Smooth muscle cell (in vitro differentiated cells): Measurements from ENCODE around the gene TCF7. TPM values are rescaled to one million over a fixed set of nuclear protein-coding genes. Genes with fewer than 3 reads are reported as not detected.

Experiments
- DNase-seq: peaks from one replicate; lab custom pipeline; 2025; ENCODE audit not compliant: unreplicated experiment; lab: John Stamatoyannopoulos, UW
- H2AFZ ChIP-seq: fragments of 200-600 bp; sonication (generic); 2 replicates; pipeline ENCODE4 v1.6.0; 2016; ENCODE audit warnings: antibody characterized with exemption, low read depth, mild to moderate bottlenecking
- H3F3A ChIP-seq: fragments of 200-600 bp; sonication (generic); 2 replicates; pipeline ENCODE4 v1.6.0; 2017; ENCODE audit warnings: antibody characterized with exemption, low read depth
- H3K27ac ChIP-seq: fragments of 200-600 bp; sonication (generic); 2 replicates; pipeline ENCODE4 v1.5.1; 2016; ENCODE audit warnings: low read depth, mild to moderate bottlenecking
- H3K27me3 ChIP-seq: fragments of 200-600 bp; sonication (generic); 2 replicates; pipeline ENCODE4 v1.6.1; 2016; ENCODE audit warnings: low read depth, mild to moderate bottlenecking
- H3K36me3 ChIP-seq: fragments of 200-600 bp; sonication (generic); 2 replicates; pipeline ENCODE4 v1.5.1; 2016; ENCODE audit warnings: low read depth
- H3K4me1 ChIP-seq: fragments of 200-600 bp; sonication (generic); 2 replicates; pipeline ENCODE4 v1.5.1; 2016; ENCODE audit warnings: low read depth
- H3K4me2 ChIP-seq: fragments of 200-600 bp; sonication (generic); 2 replicates; pipeline ENCODE4 v1.6.0; 2016; ENCODE audit warnings: mild to moderate bottlenecking
- H3K4me3 ChIP-seq: fragments of 200-600 bp; sonication (generic); 2 replicates; pipeline ENCODE4 v1.5.1; 2016; ENCODE audit warnings: mild to moderate bottlenecking
- H3K79me2 ChIP-seq: fragments of 200-600 bp; sonication (generic); 2 replicates; pipeline ENCODE4 v1.6.0; 2016; ENCODE audit warnings: low read depth, mild to moderate bottlenecking
- H3K9ac ChIP-seq: fragments of 200-600 bp; sonication (generic); 2 replicates; pipeline ENCODE4 v1.6.0; 2016; ENCODE audit warnings: low read depth
- H3K9me3 ChIP-seq: fragments of 200-600 bp; sonication (generic); replicated peaks from 2 replicates; pipeline ENCODE4 v1.5.1; 2016; ENCODE audit warnings: low read depth
- H4K20me1 ChIP-seq: fragments of 200-600 bp; sonication (generic); 2 replicates; pipeline ENCODE4 v1.6.0; 2016; ENCODE audit warnings: low read depth
- CTCF ChIP-seq: fragments of 200-600 bp; sonication (generic); IDR thresholded peaks from 2 replicates; pipeline ENCODE4 v1.5.1; 2017; ENCODE audit warnings: borderline replicate concordance, mild to moderate bottlenecking, antibody characterized with exemption; ENCODE audit not compliant: insufficient read depth, poor library complexity, severe bottlenecking
- WGBS: methylation state at CpG from one replicate; pipeline ENCODE4 v1.1.7; 2016; ENCODE audit warnings: low lambda C conversion rate; 5-methylcytosine and 5-hydroxymethylcytosine counted together
- polyA plus RNA-seq: library from polyadenylated mRNA; unstranded; fragments of >200 nt; fragmentation: Nextera tagmentation; extraction: Ambion mirVana; gene quantifications from 2 replicates; pipeline ENCODE4 v1.2.1, GENCODE V29; 2016
- total RNA-seq: library from RNA; depleted of rRNA; stranded (reverse); fragments of >200 nt; gene quantifications from 2 replicates; pipeline ENCODE4 v1.2.3, GENCODE V29; 2014

TCF7 gene
- total and polyA plus RNA-seq, 2 experiments from 2014 or later, result 1.8 to 3.4 TPM

- H2AFZ ChIP-seq, result no peak overlapping the region
- TF ChIP-seq CTCF, result no peak
Observed at GRCh38 chr5:134124289-134125038, 10.0 kb downstream of the TCF7 start.

GRCh38 chr5:134125039-134126015 is 10.8 kb downstream of the TCF7 start:
- H3F3A ChIP-seq, result no peaks in the 10 kb centered on the region
- H3K27me3 ChIP-seq, result no peaks in the 10 kb centered on the region
- no peak for TF ChIP-seq CTCF
- H3K9me3 ChIP-seq, result no peaks in the 10 kb centered on the region
- H3K4me2 ChIP-seq, result no peak overlapping the region
- H3K9ac ChIP-seq, result no peak overlapping the region
- DNase-seq, result no peak
- no peaks in the 10 kb centered on the region for H3K79me2 ChIP-seq
- H3K4me1 ChIP-seq, result no peaks in the 10 kb centered on the region
- H4K20me1 ChIP-seq, result peaks cover 91% of the 10 kb centered on the region
- no peaks in the 10 kb centered on the region for H3K36me3 ChIP-seq
- H3K27ac ChIP-seq, result no peak overlapping the region
- H3K4me3 ChIP-seq, result no peak overlapping the region
- 82% methylated on average over 14 of the region's 14 CpGs for WGBS
- H2AFZ ChIP-seq, result no peak overlapping the region

More at GRCh38 chr5:134124289-134125038, 10.0 kb downstream of the TCF7 start:
- Histone ChIP-seq H3F3A (no peaks in the 10 kb centered on the region), H3K27ac (no peak overlapping the region), H3K9ac (no peak overlapping the region), H3K4me3 (no peak overlapping the region), H3K4me2 (no peak overlapping the region), H3K27me3 (no peaks in the 10 kb centered on the region), H3K79me2 (no peaks in the 10 kb centered on the region), H3K4me1 (no peaks in the 10 kb centered on the region), H4K20me1 (peaks cover 86% of the 10 kb centered on the region), H3K9me3 (no peaks in the 10 kb centered on the region), H3K36me3 (no peaks in the 10 kb centered on the region)
- no peak for DNase-seq
- 91% methylated on average over 8 of the region's 8 CpGs for WGBS

- H3K4me1 ChIP-seq, result no peaks in the 10 kb centered on the region
- 89% methylated on average over 13 of the region's 15 CpGs for WGBS
- DNase-seq, result no peak
- H3K27me3 ChIP-seq, result no peaks in the 10 kb centered on the region
- no peaks in the 10 kb centered on the region for H3K9me3 ChIP-seq
- H3K4me3 ChIP-seq, result no peak overlapping the region
- H4K20me1 ChIP-seq, result peaks cover 98% of the 10 kb centered on the region
- H3K27ac ChIP-seq, result no peak overlapping the region
- TF ChIP-seq CTCF, result no peak
- H3K79me2 ChIP-seq, result no peaks in the 10 kb centered on the region
- no peak overlapping the region for H2AFZ ChIP-seq
- no peak overlapping the region for H3K9ac ChIP-seq
- no peaks in the 10 kb centered on the region for H3F3A ChIP-seq
- no peak overlapping the region for H3K4me2 ChIP-seq
- H3K36me3 ChIP-seq, result no peaks in the 10 kb centered on the region
Observed at GRCh38 chr5:134127376-134127861, 12.9 kb downstream of the TCF7 start.
